Neural cell (in vitro differentiated cells): ENCODE measurements around the gene GLI3.

ENCODE experiments used
- EP300 ChIP-seq: fragments of 450-650 bp; conservative IDR thresholded peaks from 2 replicates; pipeline ENCODE4 v1.6.1; 2014; ENCODE audit warnings: antibody characterized with exemption, mild to moderate bottlenecking, moderate library complexity; ENCODE audit not compliant: poor library complexity, severe bottlenecking
- EZH2 ChIP-seq: fragments of 200-600, 300-800 bp; shearing (Covaris generic), sonication (generic); IDR thresholded peaks from 2 replicates; pipeline ENCODE4 v1.6.1; 2014; ENCODE audit warnings: antibody characterized with exemption, low read length, borderline replicate concordance, mild to moderate bottlenecking; ENCODE audit not compliant: insufficient read depth, poor library complexity, severe bottlenecking
- POLR2AphosphoS5 ChIP-seq: IDR thresholded peaks from 2 replicates; pipeline ENCODE4 v1.6.1; 2012
- SMC3 ChIP-seq: fragments of 450-650 bp; conservative IDR thresholded peaks from 2 replicates; pipeline ENCODE4 v1.6.1; 2014; ENCODE audit warnings: antibody characterized with exemption, mild to moderate bottlenecking, moderate library complexity; ENCODE audit not compliant: poor library complexity
- TF ChIP-seq, protein P1 (sequence below): fragments of 450-650 bp; IDR thresholded peaks from 2 replicates; pipeline ENCODE4 v1.5.1; 2014; ENCODE audit warnings: antibody characterized with exemption, mild to moderate bottlenecking, moderate library complexity; ENCODE audit not compliant: poor library complexity, severe bottlenecking
- TF ChIP-seq, protein P2 (sequence below): IDR thresholded peaks from 2 replicates; pipeline ENCODE4 v1.6.1; 2012; ENCODE audit warnings: borderline replicate concordance

DNA sequence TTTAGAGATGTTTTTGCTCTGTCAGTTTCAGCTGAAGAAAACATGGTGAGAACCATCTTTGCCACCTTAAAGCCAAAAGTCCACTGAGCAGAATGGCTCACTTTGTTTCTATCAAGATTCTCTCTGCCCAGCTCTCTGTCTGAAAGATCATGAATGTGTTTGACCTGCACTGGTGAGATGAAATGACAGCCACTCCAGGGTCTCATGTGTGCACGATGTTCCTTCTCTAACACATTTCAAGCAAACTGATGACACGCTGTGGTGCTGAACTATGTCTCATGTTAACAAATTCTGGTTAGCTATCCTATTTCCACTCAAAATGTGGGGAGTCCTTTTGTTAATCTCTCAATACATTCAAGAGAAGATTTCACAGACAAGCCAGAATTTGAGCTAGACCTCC, 260.6 kb downstream of the GLI3 start:
- TF ChIP-seq EZH2 (no peak), POLR2AphosphoS5 (no peak), SMC3 (no peak), EP300 (no peak)
- TF ChIP-seq, protein P1, sequence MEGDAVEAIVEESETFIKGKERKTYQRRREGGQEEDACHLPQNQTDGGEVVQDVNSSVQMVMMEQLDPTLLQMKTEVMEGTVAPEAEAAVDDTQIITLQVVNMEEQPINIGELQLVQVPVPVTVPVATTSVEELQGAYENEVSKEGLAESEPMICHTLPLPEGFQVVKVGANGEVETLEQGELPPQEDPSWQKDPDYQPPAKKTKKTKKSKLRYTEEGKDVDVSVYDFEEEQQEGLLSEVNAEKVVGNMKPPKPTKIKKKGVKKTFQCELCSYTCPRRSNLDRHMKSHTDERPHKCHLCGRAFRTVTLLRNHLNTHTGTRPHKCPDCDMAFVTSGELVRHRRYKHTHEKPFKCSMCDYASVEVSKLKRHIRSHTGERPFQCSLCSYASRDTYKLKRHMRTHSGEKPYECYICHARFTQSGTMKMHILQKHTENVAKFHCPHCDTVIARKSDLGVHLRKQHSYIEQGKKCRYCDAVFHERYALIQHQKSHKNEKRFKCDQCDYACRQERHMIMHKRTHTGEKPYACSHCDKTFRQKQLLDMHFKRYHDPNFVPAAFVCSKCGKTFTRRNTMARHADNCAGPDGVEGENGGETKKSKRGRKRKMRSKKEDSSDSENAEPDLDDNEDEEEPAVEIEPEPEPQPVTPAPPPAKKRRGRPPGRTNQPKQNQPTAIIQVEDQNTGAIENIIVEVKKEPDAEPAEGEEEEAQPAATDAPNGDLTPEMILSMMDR, result no peak
- TF ChIP-seq, protein P2, sequence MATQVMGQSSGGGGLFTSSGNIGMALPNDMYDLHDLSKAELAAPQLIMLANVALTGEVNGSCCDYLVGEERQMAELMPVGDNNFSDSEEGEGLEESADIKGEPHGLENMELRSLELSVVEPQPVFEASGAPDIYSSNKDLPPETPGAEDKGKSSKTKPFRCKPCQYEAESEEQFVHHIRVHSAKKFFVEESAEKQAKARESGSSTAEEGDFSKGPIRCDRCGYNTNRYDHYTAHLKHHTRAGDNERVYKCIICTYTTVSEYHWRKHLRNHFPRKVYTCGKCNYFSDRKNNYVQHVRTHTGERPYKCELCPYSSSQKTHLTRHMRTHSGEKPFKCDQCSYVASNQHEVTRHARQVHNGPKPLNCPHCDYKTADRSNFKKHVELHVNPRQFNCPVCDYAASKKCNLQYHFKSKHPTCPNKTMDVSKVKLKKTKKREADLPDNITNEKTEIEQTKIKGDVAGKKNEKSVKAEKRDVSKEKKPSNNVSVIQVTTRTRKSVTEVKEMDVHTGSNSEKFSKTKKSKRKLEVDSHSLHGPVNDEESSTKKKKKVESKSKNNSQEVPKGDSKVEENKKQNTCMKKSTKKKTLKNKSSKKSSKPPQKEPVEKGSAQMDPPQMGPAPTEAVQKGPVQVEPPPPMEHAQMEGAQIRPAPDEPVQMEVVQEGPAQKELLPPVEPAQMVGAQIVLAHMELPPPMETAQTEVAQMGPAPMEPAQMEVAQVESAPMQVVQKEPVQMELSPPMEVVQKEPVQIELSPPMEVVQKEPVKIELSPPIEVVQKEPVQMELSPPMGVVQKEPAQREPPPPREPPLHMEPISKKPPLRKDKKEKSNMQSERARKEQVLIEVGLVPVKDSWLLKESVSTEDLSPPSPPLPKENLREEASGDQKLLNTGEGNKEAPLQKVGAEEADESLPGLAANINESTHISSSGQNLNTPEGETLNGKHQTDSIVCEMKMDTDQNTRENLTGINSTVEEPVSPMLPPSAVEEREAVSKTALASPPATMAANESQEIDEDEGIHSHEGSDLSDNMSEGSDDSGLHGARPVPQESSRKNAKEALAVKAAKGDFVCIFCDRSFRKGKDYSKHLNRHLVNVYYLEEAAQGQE, result no peak
